K562 (cell line): ENCODE measurements around the gene TULP4. TPM values are rescaled to one million over a fixed set of nuclear protein-coding genes. Genes with fewer than 3 reads are reported as not detected.

Experiments used
- DACH1 ChIP-seq: fragments of 450-650 bp; IDR thresholded peaks from 2 replicates; pipeline ENCODE4 v1.6.1; 2018; ENCODE audit not compliant: partially characterized antibody
- EGR1 ChIP-seq: fragments of 450-650 bp; conservative IDR thresholded peaks from 2 replicates; pipeline ENCODE4 v1.6.1; 2017; ENCODE audit warnings: mild to moderate bottlenecking
- HNRNPLL ChIP-seq: fragments of 200-400 bp; formaldehyde crosslinking; IDR thresholded peaks from 2 replicates; pipeline ENCODE4 v1.6.1; 2017; ENCODE audit warnings: low read length, low read depth, mild to moderate bottlenecking; ENCODE audit not compliant: poor library complexity, severe bottlenecking
- NFATC3 ChIP-seq: fragments of 450-650 bp; IDR thresholded peaks from 2 replicates; pipeline ENCODE4 v1.6.1; 2017; ENCODE audit warnings: mild to moderate bottlenecking
- PTTG1 ChIP-seq: fragments of 450-650 bp; IDR thresholded peaks from 2 replicates; pipeline ENCODE4 v1.6.1; 2016; ENCODE audit warnings: low read depth, mild to moderate bottlenecking, missing genetic modification characterization, missing compliant biosample characterization
- RB1 ChIP-seq: fragments of 450-650 bp; IDR thresholded peaks from 2 replicates; pipeline ENCODE4 v1.6.1; 2017; ENCODE audit warnings: low read depth, mild to moderate bottlenecking
- RBBP5 ChIP-seq: fragments of 200-600 bp; sonication (generic); IDR thresholded peaks from 2 replicates; pipeline ENCODE4 v1.6.1; 2012; ENCODE audit warnings: borderline replicate concordance, mild to moderate bottlenecking, low read length, control low read depth, inconsistent platforms; ENCODE audit not compliant: insufficient read depth, poor library complexity, severe bottlenecking
- SMARCC2 ChIP-seq: fragments of 450-650 bp; IDR thresholded peaks from 2 replicates; pipeline ENCODE4 v1.6.1; 2017; ENCODE audit warnings: antibody characterized with exemption, moderate library complexity, mild to moderate bottlenecking, low read depth
- THAP12 ChIP-seq: fragments of 250-450 bp; sonication (Bioruptor Pico); IDR thresholded peaks from 2 replicates; pipeline ENCODE4 v1.9.0; 2021; ENCODE audit warnings: mild to moderate bottlenecking, inconsistent platforms
- ZNF121 ChIP-seq: sonication (generic); formaldehyde crosslinking; conservative IDR thresholded peaks from 2 replicates; pipeline ENCODE4 v1.8.0; 2022; ENCODE audit warnings: missing genetic modification reagents
- polyA plus RNA-seq, 8 experiments: library from polyadenylated mRNA; depleted of rRNA in 4 of 8; stranded (reverse) in 5 of 8; unstranded in 3 of 8; fragments of >200 nt; fragmentation: Nextera tagmentation in 2 of 8; fragmentation: Illumina TruSeq in 1 of 8; extraction: Ambion mirVana in 2 of 8; extraction: Trizol in 1 of 8; gene quantifications; 2 replicates each; pipeline versions ENCODE4 v1.2.1 to v1.2.3, GENCODE V29; 2011 to 2014; ENCODE audit warnings: inconsistent platforms in 1 of 8, missing spikeins in 1 of 8
- total RNA-seq, 7 experiments: library from RNA; depleted of rRNA in 6 of 7; stranded (reverse); fragments of >200 nt in 6 of 7; fragmentation: Illumina TruSeq in 2 of 7; extraction: Trizol in 2 of 7; gene quantifications; 2 replicates each; pipeline versions ENCODE4 v1.2.1 to v1.2.3, GENCODE V29; 2011 to 2021; ENCODE audit warnings: low replicate concordance in 1 of 7
- TF ChIP-seq, protein P1 (sequence below): fragments of 450-650 bp; IDR thresholded peaks from 2 replicates; pipeline ENCODE4 v1.6.1; 2017; ENCODE audit warnings: antibody characterized with exemption, mild to moderate bottlenecking

Gene TULP4
- total and polyA plus RNA-seq, 9 of the 15 experiments (the other 6 are each of a cell fraction or from before 2014, with no cell fraction given), result 1.2 to 50.4 (median 11.0) TPM

- TF ChIP-seq RBBP5 (peak; percentile 19), HNRNPLL (no peak), SMARCC2 (no peak), PTTG1 (no peak), THAP12 (CRISPR knock-in tag) (no peak), RB1 (no peak), EGR1 (no peak), NFATC3 (0 out of 2 replicates have a peak, but pooled peaks have one; percentile 29), ZNF121 (CRISPR knock-in tag) (peak; percentile 37), DACH1 (no peak)
- TF ChIP-seq, protein P1, sequence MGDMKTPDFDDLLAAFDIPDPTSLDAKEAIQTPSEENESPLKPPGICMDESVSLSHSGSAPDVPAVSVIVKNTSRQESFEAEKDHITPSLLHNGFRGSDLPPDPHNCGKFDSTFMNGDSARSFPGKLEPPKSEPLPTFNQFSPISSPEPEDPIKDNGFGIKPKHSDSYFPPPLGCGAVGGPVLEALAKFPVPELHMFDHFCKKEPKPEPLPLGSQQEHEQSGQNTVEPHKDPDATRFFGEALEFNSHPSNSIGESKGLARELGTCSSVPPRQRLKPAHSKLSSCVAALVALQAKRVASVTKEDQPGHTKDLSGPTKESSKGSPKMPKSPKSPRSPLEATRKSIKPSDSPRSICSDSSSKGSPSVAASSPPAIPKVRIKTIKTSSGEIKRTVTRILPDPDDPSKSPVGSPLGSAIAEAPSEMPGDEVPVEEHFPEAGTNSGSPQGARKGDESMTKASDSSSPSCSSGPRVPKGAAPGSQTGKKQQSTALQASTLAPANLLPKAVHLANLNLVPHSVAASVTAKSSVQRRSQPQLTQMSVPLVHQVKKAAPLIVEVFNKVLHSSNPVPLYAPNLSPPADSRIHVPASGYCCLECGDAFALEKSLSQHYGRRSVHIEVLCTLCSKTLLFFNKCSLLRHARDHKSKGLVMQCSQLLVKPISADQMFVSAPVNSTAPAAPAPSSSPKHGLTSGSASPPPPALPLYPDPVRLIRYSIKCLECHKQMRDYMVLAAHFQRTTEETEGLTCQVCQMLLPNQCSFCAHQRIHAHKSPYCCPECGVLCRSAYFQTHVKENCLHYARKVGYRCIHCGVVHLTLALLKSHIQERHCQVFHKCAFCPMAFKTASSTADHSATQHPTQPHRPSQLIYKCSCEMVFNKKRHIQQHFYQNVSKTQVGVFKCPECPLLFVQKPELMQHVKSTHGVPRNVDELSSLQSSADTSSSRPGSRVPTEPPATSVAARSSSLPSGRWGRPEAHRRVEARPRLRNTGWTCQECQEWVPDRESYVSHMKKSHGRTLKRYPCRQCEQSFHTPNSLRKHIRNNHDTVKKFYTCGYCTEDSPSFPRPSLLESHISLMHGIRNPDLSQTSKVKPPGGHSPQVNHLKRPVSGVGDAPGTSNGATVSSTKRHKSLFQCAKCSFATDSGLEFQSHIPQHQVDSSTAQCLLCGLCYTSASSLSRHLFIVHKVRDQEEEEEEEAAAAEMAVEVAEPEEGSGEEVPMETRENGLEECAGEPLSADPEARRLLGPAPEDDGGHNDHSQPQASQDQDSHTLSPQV, result no peak
These were observed 240.5 kb downstream of the TULP4 start (continued) for GRCh38 chr6:158552796-158553138.
